ENCODE results near the gene MYO1F. TPM values are rescaled to one million over a fixed set of nuclear protein-coding genes. Genes with fewer than 3 reads are reported as not detected.
A peak's percentile ranks its signal among the peaks of the same experiment; 100 is the strongest.

Gene MYO1F
- total and polyA plus RNA-seq, 2 of the 13 experiments (the other 11 are each of a cell fraction or from before 2014, with no cell fraction given): 0.09 to 0.13 TPM

- TF ChIP-seq ZBTB7B (CRISPR knock-in tag; IDR thresholded peaks at IDR 0.05): no peak
- TF ChIP-seq CENPX (CRISPR knock-in tag; IDR thresholded peaks at IDR 0.05): no peak
- 0 out of 2 replicates have a peak, but pooled peaks have one; percentile 17 for TF ChIP-seq ISL2 (CRISPR knock-in tag; IDR thresholded peaks at IDR 0.05)
- TF ChIP-seq MXD3 (CRISPR knock-in tag; IDR thresholded peaks at IDR 0.05): 0 out of 2 replicates have a peak, but pooled peaks have one; percentile 30
- no peak for TF ChIP-seq KLF11 (CRISPR knock-in tag; IDR thresholded peaks at IDR 0.05)
- TF ChIP-seq ZSCAN25 (CRISPR knock-in tag; IDR thresholded peaks at IDR 0.05): peak; percentile 38; the same call in 1 of the 2 replicates
- TF ChIP-seq ZNF660 (CRISPR knock-in tag; IDR thresholded peaks at IDR 0.05; ENCODE audit: borderline replicate concordance, low read depth): no peak
- TF ChIP-seq DNMT3B (CRISPR knock-in tag; conservative IDR thresholded peaks at IDR 0.05): no peak
- TF ChIP-seq YEATS4 (CRISPR knock-in tag; IDR thresholded peaks at IDR 0.05; ENCODE audit: borderline replicate concordance): peak; percentile 84
- TF ChIP-seq ZNF749 (CRISPR knock-in tag; IDR thresholded peaks at IDR 0.05; ENCODE audit: borderline replicate concordance): no peak
- peak; percentile 72; the same call in 1 of the 2 replicates for TF ChIP-seq ZFP90 (CRISPR knock-in tag; IDR thresholded peaks at IDR 0.05; ENCODE audit: borderline replicate concordance)
- TF ChIP-seq ZNF776 (CRISPR knock-in tag; IDR thresholded peaks at IDR 0.05): peak; percentile 67; the same call in 1 of the 2 replicates
- TF ChIP-seq ZNF260 (CRISPR knock-in tag; IDR thresholded peaks at IDR 0.05; ENCODE audit: borderline replicate concordance, low read depth): no peak
- TF ChIP-seq REST (IDR thresholded peaks at IDR 0.05; ENCODE audit: borderline replicate concordance in 1 of 2, low read depth in 1 of 2, low read length in 2 of 2): no peak
- TF ChIP-seq ZSCAN21 (CRISPR knock-in tag; IDR thresholded peaks at IDR 0.05; ENCODE audit: borderline replicate concordance): no peak; the same call in 1 of the 2 replicates
- no peak for TF ChIP-seq MIXL1 (CRISPR knock-in tag; IDR thresholded peaks at IDR 0.05)
- TF ChIP-seq ZNF292 (CRISPR knock-in tag; IDR thresholded peaks at IDR 0.05; ENCODE audit: borderline replicate concordance, low read depth): no peak
- no peak; the same call in 1 of the 2 replicates for TF ChIP-seq E2F1 (CRISPR knock-in tag; IDR thresholded peaks at IDR 0.05)
- no peak for TF ChIP-seq ZNF552 (CRISPR knock-in tag; IDR thresholded peaks at IDR 0.05; ENCODE audit: borderline replicate concordance)
- peak; percentile 49; the same call in 1 of the 2 replicates for TF ChIP-seq PAXIP1 (CRISPR knock-in tag; conservative IDR thresholded peaks at IDR 0.05)
Observed at GRCh38 chr19:8513687-8514504, 63.3 kb downstream of the MYO1F start, which contains the start of gene ZNF414 (continued).

Data from HepG2 (cell line).